Measurements from ENCODE around the gene INSC.

DNA sequence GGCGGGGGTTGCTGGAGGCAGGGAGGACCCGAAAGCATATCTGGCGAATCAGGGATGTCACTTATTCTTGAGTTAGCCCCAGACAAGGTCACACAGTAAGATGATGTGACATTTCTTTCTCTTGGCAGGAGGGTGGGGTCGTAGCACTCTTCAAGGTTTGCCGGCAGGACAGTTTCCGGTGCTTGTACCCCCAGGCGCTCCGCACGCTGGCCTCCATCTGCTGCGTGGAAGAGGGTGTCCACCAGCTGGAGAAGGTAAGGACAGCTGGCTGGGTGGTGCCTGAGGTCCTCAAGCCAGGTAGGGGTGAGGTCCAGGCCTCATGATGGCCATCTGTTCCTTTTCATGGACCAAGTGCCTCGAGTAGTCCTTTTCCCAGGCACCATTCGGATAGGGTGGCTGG lies 86.0 kb downstream of the INSC start:
- TF ChIP-seq, protein P1, sequence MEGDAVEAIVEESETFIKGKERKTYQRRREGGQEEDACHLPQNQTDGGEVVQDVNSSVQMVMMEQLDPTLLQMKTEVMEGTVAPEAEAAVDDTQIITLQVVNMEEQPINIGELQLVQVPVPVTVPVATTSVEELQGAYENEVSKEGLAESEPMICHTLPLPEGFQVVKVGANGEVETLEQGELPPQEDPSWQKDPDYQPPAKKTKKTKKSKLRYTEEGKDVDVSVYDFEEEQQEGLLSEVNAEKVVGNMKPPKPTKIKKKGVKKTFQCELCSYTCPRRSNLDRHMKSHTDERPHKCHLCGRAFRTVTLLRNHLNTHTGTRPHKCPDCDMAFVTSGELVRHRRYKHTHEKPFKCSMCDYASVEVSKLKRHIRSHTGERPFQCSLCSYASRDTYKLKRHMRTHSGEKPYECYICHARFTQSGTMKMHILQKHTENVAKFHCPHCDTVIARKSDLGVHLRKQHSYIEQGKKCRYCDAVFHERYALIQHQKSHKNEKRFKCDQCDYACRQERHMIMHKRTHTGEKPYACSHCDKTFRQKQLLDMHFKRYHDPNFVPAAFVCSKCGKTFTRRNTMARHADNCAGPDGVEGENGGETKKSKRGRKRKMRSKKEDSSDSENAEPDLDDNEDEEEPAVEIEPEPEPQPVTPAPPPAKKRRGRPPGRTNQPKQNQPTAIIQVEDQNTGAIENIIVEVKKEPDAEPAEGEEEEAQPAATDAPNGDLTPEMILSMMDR (IDR thresholded peaks at IDR 0.05), result no peak
- TF ChIP-seq POLR2A (IDR thresholded peaks at IDR 0.05), result no peak

Data from heart left ventricle (tissue), 13 donors.